Measurements from ENCODE around the gene QSOX2. TPM values are rescaled to one million over a fixed set of nuclear protein-coding genes. Genes with fewer than 3 reads are reported as not detected.

The QSOX2 gene
- total and polyA plus RNA-seq, 2 experiments from 2014 or later: 9.2 to 29.2 TPM

DNA sequence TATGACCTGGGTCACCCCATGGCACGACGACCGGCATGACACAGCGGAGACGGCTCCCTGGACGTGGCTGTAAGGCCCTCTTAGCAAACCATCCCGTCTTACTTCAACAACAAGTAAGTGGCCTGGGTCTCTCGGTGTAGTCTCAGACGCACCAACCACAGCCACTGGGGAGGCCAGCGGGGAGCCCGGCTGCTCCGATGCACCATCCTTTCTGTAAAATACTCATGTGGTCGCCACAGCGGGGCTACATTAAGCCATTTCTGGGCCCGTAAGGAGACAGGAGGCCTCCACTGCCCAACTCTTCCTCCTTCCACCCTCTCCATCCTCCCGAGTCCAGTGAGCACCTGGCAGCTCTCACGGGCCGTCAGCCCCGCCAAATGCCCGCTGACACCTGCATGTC is 4.7 kb downstream of the QSOX2 start:
- H3K27ac ChIP-seq (ENCODE audit: low read depth): no peak overlapping the region
- H3K27me3 ChIP-seq (ENCODE audit: insufficient read depth): no peaks in the 10 kb centered on the region
- no peak for TF ChIP-seq EZH2 (IDR thresholded peaks at IDR 0.05; ENCODE audit: low read depth, unreplicated experiment)
- H3K4me1 Mint-ChIP-seq: peaks cover 28% of the 10 kb centered on the region
- no peak overlapping the region for H3K4me3 ChIP-seq
- no peak overlapping the region for H3K27ac Mint-ChIP-seq
- no peak overlapping the region for H2AFZ ChIP-seq
- H3F3A ChIP-seq (replicated peaks; ENCODE audit: low read depth): 0 out of 2 replicates have a peak, but pooled peaks cover 5% of the 10 kb centered on the region
- H3K27me3 Mint-ChIP-seq (ENCODE audit: insufficient read depth, low read depth, poor library complexity): peaks cover 13% of the 10 kb centered on the region
- no peaks in the 10 kb centered on the region for H3K9me2 ChIP-seq (ENCODE audit: insufficient read depth)
- no peaks in the 10 kb centered on the region for H3K36me3 ChIP-seq (ENCODE audit: insufficient read depth)
- H3K4me1 ChIP-seq (ENCODE audit: insufficient read depth): peaks cover 21% of the 10 kb centered on the region
- peaks cover 53% of the 10 kb centered on the region for H4K20me1 ChIP-seq (replicated peaks; ENCODE audit: insufficient read depth)
- H3K9me3 Mint-ChIP-seq: no peaks in the 10 kb centered on the region
- ATAC-seq (no peak), DNase-seq (ENCODE audit: low spot score) (no peak)
- no peaks in the 10 kb centered on the region for H3K36me3 Mint-ChIP-seq (ENCODE audit: low read depth)
- H3K79me2 ChIP-seq (replicated peaks; ENCODE audit: insufficient read depth): peaks cover 81% of the 10 kb centered on the region
- H3K4me3 Mint-ChIP-seq: no peak overlapping the region
- H3K4me2 ChIP-seq: no peak overlapping the region

DNA sequence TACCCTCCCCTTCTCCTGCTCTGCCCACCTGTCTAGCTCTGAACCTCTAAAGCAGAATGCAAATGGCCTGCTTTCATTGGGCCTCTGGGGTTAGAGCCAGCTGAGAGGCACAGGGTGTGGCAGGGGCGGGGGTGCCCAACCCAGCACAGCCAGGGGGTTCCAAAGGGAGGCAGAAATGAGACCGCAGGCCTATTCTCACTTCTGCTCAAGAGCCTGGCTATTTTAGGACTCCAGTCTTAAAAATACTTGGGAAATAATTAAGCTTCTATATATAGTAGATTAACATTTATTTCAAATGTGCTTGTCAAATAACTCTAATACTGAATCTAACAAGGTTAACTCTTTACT is 5.7 kb downstream of the QSOX2 start:
- Histone ChIP-seq H3K9me2 (ENCODE audit: insufficient read depth) (no peaks in the 10 kb centered on the region), H3K27ac (ENCODE audit: low read depth) (no peak overlapping the region), H3K4me2 (no peak overlapping the region), H3K4me3 (no peak overlapping the region), H2AFZ (no peak overlapping the region), H3K4me1 (ENCODE audit: insufficient read depth) (peaks cover 21% of the 10 kb centered on the region), H3K79me2 (replicated peaks; ENCODE audit: insufficient read depth) (peaks cover 85% of the 10 kb centered on the region), H4K20me1 (replicated peaks; ENCODE audit: insufficient read depth) (peaks cover 53% of the 10 kb centered on the region), H3K36me3 (ENCODE audit: insufficient read depth) (no peaks in the 10 kb centered on the region), H3K27me3 (ENCODE audit: insufficient read depth) (no peaks in the 10 kb centered on the region), H3F3A (replicated peaks; ENCODE audit: low read depth) (0 out of 2 replicates have a peak, but pooled peaks cover 5% of the 10 kb centered on the region)
- Mint-ChIP-seq H3K4me3 (no peak overlapping the region), H3K9me3 (no peaks in the 10 kb centered on the region), H3K4me1 (peaks cover 28% of the 10 kb centered on the region), H3K27me3 (ENCODE audit: insufficient read depth, low read depth, poor library complexity) (peaks cover 12% of the 10 kb centered on the region), H3K27ac (no peak overlapping the region), H3K36me3 (ENCODE audit: low read depth) (peaks cover 3% of the 10 kb centered on the region; the same call in 2 of the 3 replicates)
- no peak for DNase-seq (ENCODE audit: low spot score)
- no peak for ATAC-seq
- TF ChIP-seq CTCF (conservative IDR thresholded peaks at IDR 0.05; ENCODE audit: low read depth in 2 of 2) (no peak), ZNF331 (CRISPR knock-in tag; IDR thresholded peaks at IDR 0.05; ENCODE audit: low read depth) (no peak), CREB1 (CRISPR knock-in tag; IDR thresholded peaks at IDR 0.05; ENCODE audit: low read depth) (no peak), POLR2AphosphoS5 (IDR thresholded peaks at IDR 0.05; ENCODE audit: low read depth) (no peak), NANOG (IDR thresholded peaks at IDR 0.05; ENCODE audit: borderline replicate concordance) (no peak)
- TF ChIP-seq, protein P1, sequence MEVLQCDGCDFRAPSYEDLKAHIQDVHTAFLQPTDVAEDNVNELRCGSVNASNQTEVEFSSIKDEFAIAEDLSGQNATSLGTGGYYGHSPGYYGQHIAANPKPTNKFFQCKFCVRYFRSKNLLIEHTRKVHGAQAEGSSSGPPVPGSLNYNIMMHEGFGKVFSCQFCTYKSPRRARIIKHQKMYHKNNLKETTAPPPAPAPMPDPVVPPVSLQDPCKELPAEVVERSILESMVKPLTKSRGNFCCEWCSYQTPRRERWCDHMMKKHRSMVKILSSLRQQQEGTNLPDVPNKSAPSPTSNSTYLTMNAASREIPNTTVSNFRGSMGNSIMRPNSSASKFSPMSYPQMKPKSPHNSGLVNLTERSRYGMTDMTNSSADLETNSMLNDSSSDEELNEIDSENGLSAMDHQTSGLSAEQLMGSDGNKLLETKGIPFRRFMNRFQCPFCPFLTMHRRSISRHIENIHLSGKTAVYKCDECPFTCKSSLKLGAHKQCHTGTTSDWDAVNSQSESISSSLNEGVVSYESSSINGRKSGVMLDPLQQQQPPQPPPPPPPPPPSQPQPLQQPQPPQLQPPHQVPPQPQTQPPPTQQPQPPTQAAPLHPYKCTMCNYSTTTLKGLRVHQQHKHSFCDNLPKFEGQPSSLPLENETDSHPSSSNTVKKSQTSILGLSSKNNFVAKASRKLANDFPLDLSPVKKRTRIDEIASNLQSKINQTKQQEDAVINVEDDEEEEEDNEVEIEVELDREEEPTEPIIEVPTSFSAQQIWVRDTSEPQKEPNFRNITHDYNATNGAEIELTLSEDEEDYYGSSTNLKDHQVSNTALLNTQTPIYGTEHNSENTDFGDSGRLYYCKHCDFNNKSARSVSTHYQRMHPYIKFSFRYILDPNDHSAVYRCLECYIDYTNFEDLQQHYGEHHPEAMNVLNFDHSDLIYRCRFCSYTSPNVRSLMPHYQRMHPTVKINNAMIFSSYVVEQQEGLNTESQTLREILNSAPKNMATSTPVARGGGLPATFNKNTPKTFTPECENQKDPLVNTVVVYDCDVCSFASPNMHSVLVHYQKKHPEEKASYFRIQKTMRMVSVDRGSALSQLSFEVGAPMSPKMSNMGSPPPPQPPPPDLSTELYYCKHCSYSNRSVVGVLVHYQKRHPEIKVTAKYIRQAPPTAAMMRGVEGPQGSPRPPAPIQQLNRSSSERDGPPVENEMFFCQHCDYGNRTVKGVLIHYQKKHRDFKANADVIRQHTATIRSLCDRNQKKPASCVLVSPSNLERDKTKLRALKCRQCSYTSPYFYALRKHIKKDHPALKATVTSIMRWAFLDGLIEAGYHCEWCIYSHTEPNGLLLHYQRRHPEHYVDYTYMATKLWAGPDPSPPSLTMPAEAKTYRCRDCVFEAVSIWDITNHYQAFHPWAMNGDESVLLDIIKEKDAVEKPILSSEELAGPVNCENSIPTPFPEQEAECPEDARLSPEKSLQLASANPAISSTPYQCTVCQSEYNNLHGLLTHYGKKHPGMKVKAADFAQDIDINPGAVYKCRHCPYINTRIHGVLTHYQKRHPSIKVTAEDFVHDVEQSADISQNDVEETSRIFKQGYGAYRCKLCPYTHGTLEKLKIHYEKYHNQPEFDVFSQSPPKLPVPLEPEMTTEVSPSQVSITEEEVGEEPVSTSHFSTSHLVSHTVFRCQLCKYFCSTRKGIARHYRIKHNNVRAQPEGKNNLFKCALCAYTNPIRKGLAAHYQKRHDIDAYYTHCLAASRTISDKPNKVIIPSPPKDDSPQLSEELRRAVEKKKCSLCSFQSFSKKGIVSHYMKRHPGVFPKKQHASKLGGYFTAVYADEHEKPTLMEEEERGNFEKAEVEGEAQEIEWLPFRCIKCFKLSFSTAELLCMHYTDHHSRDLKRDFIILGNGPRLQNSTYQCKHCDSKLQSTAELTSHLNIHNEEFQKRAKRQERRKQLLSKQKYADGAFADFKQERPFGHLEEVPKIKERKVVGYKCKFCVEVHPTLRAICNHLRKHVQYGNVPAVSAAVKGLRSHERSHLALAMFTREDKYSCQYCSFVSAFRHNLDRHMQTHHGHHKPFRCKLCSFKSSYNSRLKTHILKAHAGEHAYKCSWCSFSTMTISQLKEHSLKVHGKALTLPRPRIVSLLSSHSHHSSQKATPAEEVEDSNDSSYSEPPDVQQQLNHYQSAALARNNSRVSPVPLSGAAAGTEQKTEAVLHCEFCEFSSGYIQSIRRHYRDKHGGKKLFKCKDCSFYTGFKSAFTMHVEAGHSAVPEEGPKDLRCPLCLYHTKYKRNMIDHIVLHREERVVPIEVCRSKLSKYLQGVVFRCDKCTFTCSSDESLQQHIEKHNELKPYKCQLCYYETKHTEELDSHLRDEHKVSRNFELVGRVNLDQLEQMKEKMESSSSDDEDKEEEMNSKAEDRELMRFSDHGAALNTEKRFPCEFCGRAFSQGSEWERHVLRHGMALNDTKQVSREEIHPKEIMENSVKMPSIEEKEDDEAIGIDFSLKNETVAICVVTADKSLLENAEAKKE (CRISPR knock-in tag; IDR thresholded peaks at IDR 0.05): no peak
